GM19324 (cell line): ENCODE data around the gene PTPRT.

Experiments used
- ATAC-seq: cut with Tn5 transposase; IDR thresholded peaks from one replicate; pipeline ENCODE4 v1.9.1; 2021; ENCODE audit warnings: mild to moderate bottlenecking, moderate library complexity; ENCODE audit not compliant: unreplicated experiment, low FRiP score

PTPRT gene

DNA sequence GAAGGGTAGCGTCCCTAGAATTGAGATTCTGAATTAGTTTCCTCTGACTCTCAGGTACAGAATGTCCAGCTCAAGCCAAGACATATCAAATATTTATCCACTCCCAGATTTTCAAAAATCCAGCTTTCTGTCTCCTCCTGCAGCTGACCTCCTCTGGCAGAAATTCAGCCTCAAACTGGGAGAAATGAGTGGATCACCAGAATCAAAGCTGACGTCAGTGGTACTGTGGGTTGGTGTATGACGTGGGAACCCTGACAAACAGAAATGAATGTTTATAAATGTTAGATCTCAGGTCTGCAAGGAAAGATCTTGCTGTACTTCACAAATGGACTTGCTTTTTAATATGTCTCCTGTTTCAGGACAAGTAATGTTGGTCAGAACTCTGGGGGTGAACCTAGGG, 595.0 kb downstream of the PTPRT start:
- no peak for ATAC-seq

- no peak for ATAC-seq
These were observed 595.7 kb downstream of the PTPRT start for GRCh38 chr20:42594011-42594410.

DNA sequence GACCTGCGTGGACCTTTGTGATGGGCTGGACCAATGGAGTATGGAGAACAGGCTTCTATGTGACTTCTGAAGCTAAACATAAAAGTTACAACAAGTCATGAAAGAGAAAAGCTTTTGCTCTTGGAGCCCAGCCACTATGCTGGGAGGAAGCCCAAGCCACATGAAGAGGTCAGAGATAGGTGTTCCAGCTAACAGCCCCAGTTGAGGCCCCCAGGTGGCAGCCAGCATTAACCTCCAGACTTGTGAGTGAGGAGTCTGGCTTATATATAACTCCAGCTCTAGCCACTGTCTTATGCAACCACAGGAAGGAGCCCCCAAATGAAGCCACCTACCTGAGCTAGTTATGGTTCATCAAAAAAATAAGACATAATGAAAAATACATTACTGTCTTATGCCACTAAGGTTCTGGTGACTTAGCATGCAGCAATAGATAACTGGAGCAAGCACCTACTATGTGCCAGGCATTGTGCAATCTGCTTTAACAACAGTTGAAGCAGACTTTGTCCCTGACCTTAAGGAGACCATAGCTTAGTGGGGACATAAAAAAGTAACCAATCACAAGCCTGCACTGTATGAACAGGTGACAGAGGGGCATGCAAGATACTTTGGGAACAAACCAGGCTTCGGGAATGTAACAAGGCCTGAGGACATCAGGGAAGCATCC, 599.6 kb downstream of the PTPRT start:
- no peak for ATAC-seq

DNA sequence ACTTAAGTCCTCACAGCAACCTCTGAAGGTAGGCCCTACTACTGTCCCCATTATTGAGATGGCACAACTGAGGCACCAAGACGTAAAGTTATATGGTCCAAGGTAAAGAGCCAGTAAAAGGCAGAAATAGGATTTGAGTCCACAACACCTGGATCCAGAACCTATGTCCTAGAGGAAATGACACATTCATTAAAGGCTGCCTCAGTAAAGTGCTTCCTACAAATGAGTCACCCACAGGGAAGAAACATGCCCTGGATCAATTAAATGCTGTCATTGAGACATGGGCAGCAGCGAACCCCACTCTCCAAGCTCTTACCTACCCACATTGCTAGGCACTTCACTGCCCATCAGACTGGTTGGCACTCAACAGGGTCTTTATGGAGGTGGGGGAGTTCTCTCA, 600.9 kb downstream of the PTPRT start:
- no peak for ATAC-seq

- no peak for ATAC-seq
These were observed 602.3 kb downstream of the PTPRT start for GRCh38 chr20:42587427-42587826.

DNA sequence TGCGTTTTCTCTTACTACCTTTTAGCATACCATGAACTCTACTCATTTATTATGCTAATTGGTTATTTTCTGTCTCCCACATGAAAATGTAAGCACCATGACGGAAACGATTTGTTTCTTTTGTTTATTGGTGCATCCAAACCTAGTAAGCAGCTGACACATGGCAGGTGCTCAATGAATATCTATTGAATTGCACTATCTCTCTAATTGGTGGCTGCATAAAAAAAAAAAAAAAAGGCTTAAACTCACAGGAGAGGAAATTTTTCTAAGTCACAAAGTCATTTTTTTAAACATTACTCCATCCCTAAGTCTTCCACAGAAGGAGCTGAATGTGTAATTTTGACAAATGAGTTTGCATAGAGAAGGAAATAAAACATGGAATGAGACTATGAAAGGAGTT, 608.4 kb downstream of the PTPRT start:
- ATAC-seq: no peak

DNA sequence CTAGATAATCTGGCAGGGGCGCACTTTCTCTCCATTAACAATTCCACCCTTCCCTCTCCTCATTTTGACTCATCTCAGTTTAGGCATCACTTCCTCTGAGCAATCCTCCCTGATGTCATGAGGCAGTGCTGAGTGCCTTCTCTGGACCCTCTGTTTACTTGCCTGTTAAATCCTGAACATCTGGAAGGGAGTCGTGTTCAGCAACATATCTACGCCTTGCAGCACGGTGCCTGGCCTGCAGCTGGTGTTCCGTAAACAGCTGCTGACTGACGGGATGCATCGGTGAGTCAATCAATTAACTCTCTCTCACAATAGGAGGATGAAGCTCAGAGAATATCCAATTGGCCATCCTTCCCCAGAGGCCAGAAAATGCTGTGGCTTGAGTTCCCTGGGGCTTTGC, 613.5 kb downstream of the PTPRT start:
- ATAC-seq: no peak

GRCh38 chr20:42572320-42573016, 617.2 kb downstream of the PTPRT start:
- ATAC-seq: no peak

DNA sequence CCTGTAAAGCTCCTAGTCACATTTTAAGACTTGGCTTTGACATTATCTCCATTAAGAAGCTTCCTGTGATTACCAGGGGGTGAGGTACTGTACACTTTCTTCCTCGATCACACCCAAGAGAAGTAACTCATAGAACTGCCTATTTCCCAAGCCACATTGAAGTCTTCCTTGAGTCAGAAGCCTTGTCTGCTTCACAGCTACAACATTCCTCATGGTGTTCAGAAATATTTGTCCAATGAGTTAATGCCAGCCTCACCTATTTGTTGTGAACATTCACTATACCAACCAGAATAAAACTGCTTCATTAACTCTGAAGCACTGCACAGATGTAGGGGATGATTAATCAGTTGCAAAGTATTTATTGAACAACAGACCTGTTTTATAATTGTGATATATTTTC, 622.3 kb downstream of the PTPRT start:
- no peak for ATAC-seq

GRCh38 chr20:42565235-42565995, 624.3 kb downstream of the PTPRT start:
- ATAC-seq: no peak

GRCh38 chr20:42559665-42560064, 630.0 kb downstream of the PTPRT start:
- ATAC-seq: no peak

GRCh38 chr20:42556575-42556974, 633.1 kb downstream of the PTPRT start:
- no peak for ATAC-seq

GRCh38 chr20:42553374-42553773, 636.3 kb downstream of the PTPRT start:
- ATAC-seq: no peak

- no peak for ATAC-seq
These were observed 640.2 kb downstream of the PTPRT start for GRCh38 chr20:42549496-42549895.

GRCh38 chr20:42544926-42545325, 644.8 kb downstream of the PTPRT start:
- no peak for ATAC-seq

DNA sequence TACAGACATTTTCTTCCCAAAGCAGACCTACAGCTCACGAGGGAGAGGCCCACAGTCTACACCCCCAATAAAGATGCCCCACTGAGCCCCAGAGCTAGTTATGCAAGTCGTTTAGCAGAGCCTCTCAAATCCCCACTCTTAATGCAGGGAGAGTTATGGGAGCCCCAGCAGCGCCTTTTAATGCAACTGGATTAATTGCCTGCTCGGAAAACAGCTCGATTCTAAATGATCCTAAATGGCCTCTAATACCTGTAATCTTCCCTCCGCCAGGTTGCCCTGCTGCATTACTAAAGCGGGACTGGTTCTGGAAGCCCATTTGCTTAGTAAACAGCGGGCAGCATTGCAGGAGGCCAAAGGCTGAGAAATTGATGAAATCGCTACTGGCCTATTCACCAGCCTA, 656.9 kb downstream of the PTPRT start:
- no peak for ATAC-seq

DNA sequence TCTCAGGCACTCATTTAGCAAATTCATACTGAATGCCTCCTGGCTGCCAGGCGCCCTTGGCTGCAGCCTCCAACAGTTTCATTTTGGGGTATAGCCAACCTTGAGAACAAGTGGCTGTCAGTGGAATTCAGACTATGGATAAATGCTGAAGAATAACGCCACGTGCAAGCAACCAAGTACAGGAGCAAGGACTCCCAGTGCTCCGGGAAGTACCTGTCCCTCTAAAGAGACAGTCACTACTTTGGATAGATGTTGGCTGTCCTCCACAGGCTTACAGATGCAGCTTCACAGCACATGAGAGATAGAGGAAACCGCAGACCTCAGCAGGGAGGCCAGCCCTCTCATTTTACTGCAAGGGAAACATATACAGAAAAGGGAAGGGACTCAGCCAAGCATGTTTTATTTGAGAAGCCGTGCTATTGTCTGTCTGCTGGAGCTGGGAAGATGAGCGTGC, 658.2 kb downstream of the PTPRT start:
- ATAC-seq: no peak

- no peak for ATAC-seq
These were observed 658.8 kb downstream of the PTPRT start for GRCh38 chr20:42530855-42531448.

DNA sequence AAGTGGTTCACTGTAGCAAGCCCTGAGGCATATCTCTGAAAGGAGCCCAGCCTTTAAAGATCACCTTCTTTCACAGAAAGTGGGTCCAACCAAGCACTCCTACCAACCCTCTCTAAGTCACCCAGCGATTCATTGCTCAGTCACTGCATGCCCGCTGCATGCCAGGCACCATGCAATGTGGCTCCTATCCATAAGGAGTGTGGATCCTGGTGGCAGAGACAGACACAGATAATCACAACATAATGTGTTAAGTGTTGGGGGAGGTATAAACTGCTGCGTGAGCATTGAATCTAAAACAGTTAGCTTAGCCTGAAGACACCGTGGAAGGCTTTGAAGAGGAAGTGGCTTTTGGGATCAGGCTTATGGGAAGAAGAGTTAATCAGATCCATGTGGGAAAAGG, 659.5 kb downstream of the PTPRT start:
- no peak for ATAC-seq

- no peak for ATAC-seq
These were observed 665.6 kb downstream of the PTPRT start for GRCh38 chr20:42524058-42524457.

DNA sequence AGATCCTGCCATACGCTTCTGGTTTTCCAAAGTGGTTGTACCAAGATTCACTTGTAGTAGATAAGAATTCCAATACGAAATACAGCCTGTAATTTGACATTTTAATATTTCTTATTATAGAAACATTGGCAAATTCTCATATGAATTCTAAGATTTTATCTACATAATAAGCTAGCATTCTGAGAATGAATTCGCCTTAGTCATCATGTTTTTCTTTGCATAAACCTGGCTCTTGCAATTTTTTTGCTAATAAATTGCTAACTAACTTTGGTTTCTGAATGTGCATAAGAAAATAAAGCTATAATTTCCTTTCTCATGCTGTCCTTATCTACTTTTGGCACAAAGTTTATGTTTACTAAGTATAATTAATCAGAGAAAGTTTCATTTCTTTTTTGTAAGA, 673.0 kb downstream of the PTPRT start:
- ATAC-seq: no peak
